ENCODE results near the gene HIP1R. TPM values are rescaled to one million over a fixed set of nuclear protein-coding genes. Genes with fewer than 3 reads are reported as not detected.

HIP1R gene
- polyA plus RNA-seq, 2 of the 4 experiments (the other 2 are of a cell fraction) = 9.0 to 10.6 TPM

DNA sequence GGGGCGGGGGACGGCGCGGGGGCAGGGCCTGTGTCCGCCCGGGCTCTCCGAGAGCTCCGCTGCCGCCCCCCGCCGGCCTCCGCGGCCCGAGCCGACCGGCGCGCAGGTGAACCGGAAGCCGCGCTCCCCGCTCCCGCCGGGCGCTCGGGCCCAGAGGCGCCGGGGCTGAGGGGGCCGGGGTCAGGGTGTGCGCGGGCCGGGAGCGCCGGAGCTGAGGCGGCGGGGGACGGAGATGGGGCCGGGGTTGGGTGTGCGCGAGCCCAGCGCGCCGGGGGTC lies 431 bp downstream of the HIP1R start (continued):
- no peak for TF ChIP-seq CHD4 (IDR thresholded peaks at IDR 0.05; ENCODE audit: borderline replicate concordance)

DNA sequence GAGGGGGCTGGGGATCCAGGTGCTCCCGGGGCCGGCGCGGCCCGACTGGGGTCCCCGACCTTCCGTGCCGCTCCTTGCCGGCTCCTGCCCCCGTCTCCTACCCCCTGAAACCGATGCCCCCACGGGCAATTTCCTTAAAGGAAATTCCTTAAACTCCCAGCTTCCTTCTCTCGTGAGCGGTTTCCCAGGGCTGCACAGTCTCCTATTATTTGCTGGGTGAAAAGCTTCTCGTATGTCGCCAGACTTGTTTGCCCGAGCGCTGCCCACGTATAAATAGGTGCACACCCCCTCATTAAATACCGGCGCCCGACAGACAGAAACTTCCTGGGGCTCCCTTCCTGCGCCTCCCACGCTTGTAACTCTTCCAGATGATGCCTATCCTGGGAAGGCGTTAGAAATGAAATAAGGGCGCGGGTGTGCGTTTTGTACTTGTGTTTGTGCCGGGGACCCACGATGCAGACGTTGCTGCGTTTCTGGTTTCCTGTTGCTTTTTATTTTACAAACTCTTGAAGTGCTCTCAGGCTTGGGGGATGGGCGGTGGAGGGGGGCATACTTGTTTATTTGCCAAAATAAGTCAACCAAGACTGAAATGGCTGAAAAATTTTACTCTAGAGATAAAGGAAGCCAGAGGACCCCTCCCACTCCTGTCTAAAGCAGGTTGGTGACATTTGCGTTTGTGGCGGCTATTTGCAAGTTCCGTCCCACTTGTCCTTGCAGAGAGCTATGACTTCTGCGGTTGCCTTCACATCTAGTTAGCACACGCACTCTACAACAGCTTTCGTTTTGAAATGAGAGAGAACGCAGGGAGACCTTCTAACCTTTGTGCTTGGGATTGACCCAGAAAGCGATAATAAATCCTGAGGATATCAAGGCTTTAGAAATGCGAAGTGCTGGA lies 1.0 kb downstream of the HIP1R start:
- peak overlapping the region; percentile 98 for H3K4me3 ChIP-seq
- H3K9me3 ChIP-seq = no peaks in the 10 kb centered on the region
- peak in 1 of 2 experiments; percentile 50 for DNase-seq (ENCODE audit: low read depth in 1 of 2, low spot score in 1 of 2)
- 0 out of 2 replicates have a peak, but pooled peaks have one; percentile 13 for TF ChIP-seq PHF8 (IDR thresholded peaks at IDR 0.05; ENCODE audit: borderline replicate concordance, low read depth)
- peak; percentile 4; the same call in 1 of the 3 replicates for TF ChIP-seq SMC3 (IDR thresholded peaks at IDR 0.05)
- no peak for TF ChIP-seq EHMT2 (IDR thresholded peaks at IDR 0.05; ENCODE audit: low read depth)
- no peak for TF ChIP-seq HOXB13 (CRISPR knock-in tag; IDR thresholded peaks at IDR 0.05; ENCODE audit: low read depth)
- peak overlapping the region; percentile 82 to 87 for H3K27ac ChIP-seq
- H3K4me2 ChIP-seq = peak overlapping the region; percentile 95
- ATAC-seq = peak in 1 of 2 experiments; percentile 6; a peak in 3 of 6 replicates
- FAIRE-seq = no peak
- ChIA-PET POLR2A (no interaction called here), CTCF (interaction anchor here (0.5 to 4.2 kb wide), 6 partner anchors 10 to 191 kb away, joined by 3 to 31 read pairs (median 4); no protein-coding TSS in a partner anchor)
- peaks cover 33% of the 10 kb centered on the region for H3K4me1 ChIP-seq
- 20% methylated on average over 42 of the region's 42 CpGs for WGBS (ENCODE audit: missing lambda C conversion rate)

DNA sequence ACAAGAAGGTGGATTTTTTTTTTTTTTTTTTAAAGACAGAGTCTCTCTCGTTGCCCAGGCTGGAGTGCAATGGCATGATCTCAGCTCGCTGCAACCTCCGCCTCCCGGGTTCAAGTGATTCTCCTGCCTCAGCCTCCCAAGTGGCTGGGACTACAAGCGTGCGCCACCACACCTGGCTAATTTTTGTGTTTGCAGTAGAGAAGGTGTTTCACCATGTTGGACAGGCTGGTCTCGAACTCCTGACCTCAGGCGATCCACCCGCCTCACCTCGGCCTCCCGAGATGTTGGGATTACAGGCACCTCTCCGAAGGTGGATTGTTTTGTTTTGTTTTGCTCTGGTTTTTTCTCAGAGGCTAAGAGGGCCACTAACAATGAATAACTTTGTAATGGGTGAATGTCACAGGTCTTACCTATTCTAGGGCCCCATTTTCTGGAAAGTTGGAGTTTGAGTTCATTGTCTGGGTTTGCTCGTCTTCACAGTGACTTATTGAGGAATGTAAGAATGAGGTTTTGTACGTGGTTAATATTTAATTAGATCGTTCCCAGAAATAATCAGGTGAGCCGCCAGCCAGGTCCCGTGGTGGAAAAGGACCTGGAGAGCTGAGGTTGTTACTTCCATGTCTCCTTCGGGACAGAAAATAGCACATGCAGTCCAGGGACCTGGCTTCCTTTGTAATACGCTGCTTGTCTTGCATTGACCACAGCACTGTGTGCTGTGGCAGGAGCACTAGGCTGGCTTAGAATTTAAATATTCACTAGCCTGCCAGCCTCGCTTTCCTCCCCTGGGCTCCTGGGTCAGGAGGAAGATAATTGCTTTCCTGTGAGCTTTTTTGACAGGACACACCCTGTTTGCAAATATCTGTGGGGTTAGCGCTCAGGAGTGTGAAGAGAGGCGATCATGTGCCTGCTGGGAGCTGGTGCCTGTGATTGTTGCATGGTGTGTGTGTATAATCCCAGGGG lies 2.3 kb downstream of the HIP1R start:
- CTCF ChIA-PET = interaction anchor here (1.0 to 1.5 kb wide), 4 partner anchors 10 to 44 kb away, joined by 4 to 6 read pairs (median 4); no protein-coding TSS in a partner anchor
- Histone ChIP-seq H3K9me3 (no peaks in the 10 kb centered on the region), H3K4me3 (no peak overlapping the region), H3K27ac (no peak overlapping the region), H3K4me1 (peaks cover 39% of the 10 kb centered on the region), H3K4me2 (peak overlapping the region; percentile 35; the same call in 1 of the 3 replicates)
- TF ChIP-seq RAD21 (conservative IDR thresholded peaks at IDR 0.05 in 1 of 2, IDR thresholded peaks at IDR 0.05 in 1 of 2) = no peak
- DNase-seq (ENCODE audit: low read depth in 1 of 2, low spot score in 1 of 2) (no peak), FAIRE-seq (no peak), ATAC-seq (no peak)
- WGBS (ENCODE audit: missing lambda C conversion rate) = 83% methylated on average over 22 of the region's 22 CpGs
- POLR2A ChIA-PET = no interaction called here

DNA sequence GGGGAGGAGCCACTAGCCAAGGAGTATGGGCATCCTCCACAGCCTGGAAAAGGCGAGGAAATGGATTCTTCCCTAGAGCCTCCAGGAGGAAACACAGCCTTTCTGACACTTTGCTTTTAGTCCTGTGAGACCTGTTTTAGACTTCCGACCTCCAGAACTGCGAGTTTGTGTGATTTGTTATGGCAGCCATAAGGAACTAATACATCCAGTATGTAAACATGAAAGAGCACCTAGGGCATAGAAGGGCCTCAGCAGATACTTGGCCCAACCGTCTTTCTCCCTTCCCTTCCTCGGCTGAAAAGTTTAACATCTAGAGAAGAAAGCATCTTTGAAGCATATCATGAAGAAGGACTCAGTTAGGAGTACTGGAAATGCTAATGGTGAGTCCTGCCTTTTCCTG lies 3.6 kb downstream of the HIP1R start:
- H3K4me1 ChIP-seq = peaks cover 39% of the 10 kb centered on the region
- FAIRE-seq = no peak

More for the DNA sequence above, 3.6 kb downstream of the HIP1R start:
- WGBS (ENCODE audit: missing lambda C conversion rate) = 94% methylated on average over 5 of the region's 5 CpGs
- Histone ChIP-seq H3K4me2 (no peak overlapping the region), H3K27ac (no peak overlapping the region), H3K9me3 (no peaks in the 10 kb centered on the region), H3K4me3 (no peak overlapping the region)
- DNase-seq (ENCODE audit: low read depth in 1 of 2, low spot score in 1 of 2) (no peak), ATAC-seq (no peak)
- no peak for TF ChIP-seq HOXB13 (CRISPR knock-in tag; IDR thresholded peaks at IDR 0.05; ENCODE audit: low read depth)
- TF ChIP-seq MAZ (IDR thresholded peaks at IDR 0.05; ENCODE audit: borderline replicate concordance, low read depth, low read length) = no peak
- TF ChIP-seq HOXA7 (CRISPR knock-in tag; IDR thresholded peaks at IDR 0.05) = no peak
- TF ChIP-seq RFX5 (IDR thresholded peaks at IDR 0.05) = no peak
- no peak for TF ChIP-seq RAD21 (conservative IDR thresholded peaks at IDR 0.05 in 1 of 2, IDR thresholded peaks at IDR 0.05 in 1 of 2)
- no peak for TF ChIP-seq MAFK (IDR thresholded peaks at IDR 0.05; ENCODE audit: partially characterized antibody)
- TF ChIP-seq CHD4 (IDR thresholded peaks at IDR 0.05; ENCODE audit: borderline replicate concordance) = no peak
- no peak for TF ChIP-seq GATA3 (IDR thresholded peaks at IDR 0.05; ENCODE audit: borderline replicate concordance)
- TF ChIP-seq BHLHE40 (IDR thresholded peaks at IDR 0.05; ENCODE audit: low read depth, low read length) = no peak
- TF ChIP-seq ZFP36 (IDR thresholded peaks at IDR 0.05; ENCODE audit: borderline replicate concordance, partially characterized antibody) = no peak
- no peak for TF ChIP-seq HOXB5 (CRISPR knock-in tag; IDR thresholded peaks at IDR 0.05)
- TF ChIP-seq FOSB (CRISPR knock-in tag; IDR thresholded peaks at IDR 0.05) = no peak
- TF ChIP-seq KDM1A (IDR thresholded peaks at IDR 0.05; ENCODE audit: low read depth) = no peak
- TF ChIP-seq ESRRA (IDR thresholded peaks at IDR 0.05; ENCODE audit: borderline replicate concordance, low read length) = no peak
- TF ChIP-seq EHF (CRISPR knock-in tag; IDR thresholded peaks at IDR 0.05) = no peak
- no peak for TF ChIP-seq TFCP2L1 (CRISPR knock-in tag; IDR thresholded peaks at IDR 0.05)
- no peak for TF ChIP-seq CBX2 (IDR thresholded peaks at IDR 0.05; ENCODE audit: borderline replicate concordance, low read depth)
- TF ChIP-seq TP53 (CRISPR knock-in tag; IDR thresholded peaks at IDR 0.05) = no peak
- TF ChIP-seq MYC (IDR thresholded peaks at IDR 0.05; ENCODE audit: borderline replicate concordance, low read length) = no peak
- ChIA-PET POLR2A (no interaction called here), CTCF (interaction anchor here (1.5 kb wide), 1 partner anchor 45 kb away, joined by 6 read pairs; no protein-coding TSS in a partner anchor)

Measured in A549 (cell line).